SH-SY5Y (cell line): ENCODE data around the gene CORO2B.

Source experiments
- GATA2 ChIP-seq: IDR thresholded peaks from 2 replicates; pipeline ENCODE4 v1.6.1; 2011; ENCODE audit warnings: mild to moderate bottlenecking, low read depth, low read length
- GATA3 ChIP-seq: IDR thresholded peaks from 2 replicates; pipeline ENCODE4 v1.6.1; 2011; ENCODE audit warnings: low read depth, mild to moderate bottlenecking, low read length, moderate library complexity

CORO2B gene

GRCh38 chr15:68710536-68710935, 131.7 kb downstream of the CORO2B start:
- TF ChIP-seq GATA2, result no peak
- TF ChIP-seq GATA3, result no peak

GRCh38 chr15:68711406-68711805, 132.6 kb downstream of the CORO2B start:
- TF ChIP-seq GATA2 (no peak), GATA3 (no peak)

- no peak for TF ChIP-seq GATA3
- TF ChIP-seq GATA2, result no peak
Observed at GRCh38 chr15:68712886-68713285, 134.1 kb downstream of the CORO2B start.

GRCh38 chr15:68713874-68714273, 135.1 kb downstream of the CORO2B start:
- TF ChIP-seq GATA3, result no peak
- TF ChIP-seq GATA2, result no peak

GRCh38 chr15:68715111-68715510, 136.3 kb downstream of the CORO2B start:
- TF ChIP-seq GATA3 (no peak), GATA2 (no peak)

GRCh38 chr15:68717951-68718350, 139.2 kb downstream of the CORO2B start:
- no peak for TF ChIP-seq GATA2
- no peak for TF ChIP-seq GATA3

GRCh38 chr15:68718468-68718867, 139.7 kb downstream of the CORO2B start:
- TF ChIP-seq GATA3 (no peak), GATA2 (no peak)

GRCh38 chr15:68719051-68719450, 140.3 kb downstream of the CORO2B start:
- TF ChIP-seq GATA2, result no peak
- no peak for TF ChIP-seq GATA3

GRCh38 chr15:68719672-68720071, 140.9 kb downstream of the CORO2B start:
- TF ChIP-seq GATA2, result no peak
- no peak for TF ChIP-seq GATA3

- no peak for TF ChIP-seq GATA2
Observed at GRCh38 chr15:68721886-68722285, 143.1 kb downstream of the CORO2B start.

- TF ChIP-seq GATA2 (no peak), GATA3 (no peak)
Observed at GRCh38 chr15:68725736-68726135, 146.9 kb downstream of the CORO2B start.

GRCh38 chr15:68726246-68726645, 147.5 kb downstream of the CORO2B start:
- TF ChIP-seq GATA2 (no peak), GATA3 (no peak)

GRCh38 chr15:68729789-68730411, 151.1 kb downstream of the CORO2B start:
- TF ChIP-seq GATA3 (no peak), GATA2 (no peak)

GRCh38 chr15:68730471-68730919, 151.7 kb downstream of the CORO2B start:
- TF ChIP-seq GATA3, result no peak
- TF ChIP-seq GATA2, result no peak

- TF ChIP-seq GATA2 (no peak), GATA3 (no peak)
Observed at GRCh38 chr15:68730976-68731897, 152.4 kb downstream of the CORO2B start.
